Panc1 (cell line): ENCODE results near the gene ADAMTS9.

Experiments
- CTCF ChIP-seq: fragments of 450-650 bp; IDR thresholded peaks from 2 replicates; pipeline ENCODE4 v1.5.1; 2017; ENCODE audit warnings: mild to moderate bottlenecking
- POLR2AphosphoS5 ChIP-seq: IDR thresholded peaks from 2 replicates; pipeline ENCODE4 v1.6.1; 2012; ENCODE audit warnings: mild to moderate bottlenecking, low read depth, low read length, moderate library complexity
- REST ChIP-seq, 2 experiments: IDR thresholded peaks; 2 replicates each; pipeline ENCODE4 v1.6.1; 2011 to 2012; ENCODE audit warnings: low read depth in 2 of 2, control low read depth in 1 of 2, low read length in 1 of 2, mild to moderate bottlenecking in 1 of 2, moderate library complexity in 1 of 2; ENCODE audit not compliant: insufficient read depth in 1 of 2
- SIN3A ChIP-seq: IDR thresholded peaks from 2 replicates; pipeline ENCODE4 v1.6.1; 2012; ENCODE audit warnings: low read depth, mild to moderate bottlenecking, low read length, moderate library complexity, borderline replicate concordance; ENCODE audit not compliant: insufficient read depth
- TCF7L2 ChIP-seq: IDR thresholded peaks from 2 replicates; pipeline ENCODE4 v1.6.1; 2011; ENCODE audit warnings: mild to moderate bottlenecking, low read depth, low read length, inconsistent platforms

- TF ChIP-seq CTCF (no peak), POLR2AphosphoS5 (no peak), REST (IDR thresholded peaks at IDR 0.05; ENCODE audit: insufficient read depth in 1 of 2, low read depth in 2 of 2, low read length in 1 of 2) (no peak), TCF7L2 (no peak), SIN3A (no peak)
Measured at GRCh38 chr3:64691051-64691450, 3.3 kb upstream of the ADAMTS9 start.
